ENCODE results near the gene CALML4.
A peak's percentile ranks its signal among the peaks of the same experiment; 100 is the strongest.
"Not testable (repeated sequence)": the region's sequence is repeated elsewhere in the genome, so short reads cannot be mapped to it uniquely, and the experiment has no call there.

Gene CALML4

GRCh38 chr15:68224546-68225250 is 19.6 kb upstream of the CALML4 start:
- TF ChIP-seq CTCF (conservative IDR thresholded peaks at IDR 0.05; ENCODE audit: low read depth): no peak
- 0 out of 2 replicates have a peak overlapping the region, but pooled peaks have one; percentile 7 for H3K27ac ChIP-seq
- ChIA-PET POLR2A (ENCODE audit: low non-redundant PET) (no interaction called here), CTCF (interaction anchor here (0.8 kb wide), 1 partner anchor 247 kb away, joined by 5 read pairs; no protein-coding TSS in a partner anchor)
- no peak for DNase-seq (ENCODE audit: low spot score)

- no peak overlapping the region for H3K27ac ChIP-seq
- no peak for DNase-seq (ENCODE audit: low spot score)
- no peak for TF ChIP-seq CTCF (conservative IDR thresholded peaks at IDR 0.05; ENCODE audit: low read depth)
- POLR2A ChIA-PET (ENCODE audit: low non-redundant PET): no interaction called here
- CTCF ChIA-PET: no interaction called here
These were observed 19.0 kb upstream of the CALML4 start for GRCh38 chr15:68224108-68224507.

GRCh38 chr15:68223171-68223570 is 18.0 kb upstream of the CALML4 start:
- TF ChIP-seq CTCF (conservative IDR thresholded peaks at IDR 0.05; ENCODE audit: low read depth): no peak
- no peak overlapping the region for H3K27ac ChIP-seq
- CTCF ChIA-PET: no interaction called here
- no peak for DNase-seq (ENCODE audit: low spot score)
- POLR2A ChIA-PET (ENCODE audit: low non-redundant PET): no interaction called here

GRCh38 chr15:68222432-68222743 is 17.3 kb upstream of the CALML4 start:
- CTCF ChIA-PET; POLR2A ChIA-PET (ENCODE audit: low non-redundant PET); H3K27ac ChIP-seq; DNase-seq (ENCODE audit: low spot score): not testable (repeated sequence)

- H3K27ac ChIP-seq; CTCF ChIA-PET; DNase-seq (ENCODE audit: low spot score); POLR2A ChIA-PET (ENCODE audit: low non-redundant PET): not testable (repeated sequence)
These were observed 16.6 kb upstream of the CALML4 start for GRCh38 chr15:68221530-68222431.

GRCh38 chr15:68220967-68221366 is 15.8 kb upstream of the CALML4 start:
- no peak for TF ChIP-seq CTCF (conservative IDR thresholded peaks at IDR 0.05; ENCODE audit: low read depth)
- POLR2A ChIA-PET (ENCODE audit: low non-redundant PET): no interaction called here
- CTCF ChIA-PET: interaction anchor here (1.2 kb wide), 1 partner anchor 32 kb away, joined by 4 read pairs; no protein-coding TSS in a partner anchor

GRCh38 chr15:68220489-68220888 is 15.4 kb upstream of the CALML4 start:
- no peak for TF ChIP-seq CTCF (conservative IDR thresholded peaks at IDR 0.05; ENCODE audit: low read depth)
- DNase-seq (ENCODE audit: low spot score): no peak
- POLR2A ChIA-PET (ENCODE audit: low non-redundant PET): no interaction called here
- H3K27ac ChIP-seq: no peak overlapping the region
- CTCF ChIA-PET: interaction anchor here (1.2 kb wide), 1 partner anchor 33 kb away, joined by 4 read pairs; no protein-coding TSS in a partner anchor

More at GRCh38 chr15:68220967-68221366, 15.8 kb upstream of the CALML4 start:
- no peak for DNase-seq (ENCODE audit: low spot score)
- no peak overlapping the region for H3K27ac ChIP-seq

Data from RWPE1 (cell line).